Smooth muscle cell (in vitro differentiated cells): ENCODE results near the gene ALK. TPM values are rescaled to one million over a fixed set of nuclear protein-coding genes. Genes with fewer than 3 reads are reported as not detected.

Experiments used
- DNase-seq: peaks from one replicate; lab custom pipeline; 2025; ENCODE audit not compliant: unreplicated experiment; lab: John Stamatoyannopoulos, UW
- H2AFZ ChIP-seq: fragments of 200-600 bp; sonication (generic); 2 replicates; pipeline ENCODE4 v1.6.0; 2016; ENCODE audit warnings: antibody characterized with exemption, low read depth, mild to moderate bottlenecking
- H3F3A ChIP-seq: fragments of 200-600 bp; sonication (generic); 2 replicates; pipeline ENCODE4 v1.6.0; 2017; ENCODE audit warnings: antibody characterized with exemption, low read depth
- H3K27ac ChIP-seq: fragments of 200-600 bp; sonication (generic); 2 replicates; pipeline ENCODE4 v1.5.1; 2016; ENCODE audit warnings: low read depth, mild to moderate bottlenecking
- H3K27me3 ChIP-seq: fragments of 200-600 bp; sonication (generic); 2 replicates; pipeline ENCODE4 v1.6.1; 2016; ENCODE audit warnings: low read depth, mild to moderate bottlenecking
- H3K36me3 ChIP-seq: fragments of 200-600 bp; sonication (generic); 2 replicates; pipeline ENCODE4 v1.5.1; 2016; ENCODE audit warnings: low read depth
- H3K4me1 ChIP-seq: fragments of 200-600 bp; sonication (generic); 2 replicates; pipeline ENCODE4 v1.5.1; 2016; ENCODE audit warnings: low read depth
- H3K4me2 ChIP-seq: fragments of 200-600 bp; sonication (generic); 2 replicates; pipeline ENCODE4 v1.6.0; 2016; ENCODE audit warnings: mild to moderate bottlenecking
- H3K4me3 ChIP-seq: fragments of 200-600 bp; sonication (generic); 2 replicates; pipeline ENCODE4 v1.5.1; 2016; ENCODE audit warnings: mild to moderate bottlenecking
- H3K79me2 ChIP-seq: fragments of 200-600 bp; sonication (generic); 2 replicates; pipeline ENCODE4 v1.6.0; 2016; ENCODE audit warnings: low read depth, mild to moderate bottlenecking
- H3K9ac ChIP-seq: fragments of 200-600 bp; sonication (generic); 2 replicates; pipeline ENCODE4 v1.6.0; 2016; ENCODE audit warnings: low read depth
- H3K9me3 ChIP-seq: fragments of 200-600 bp; sonication (generic); replicated peaks from 2 replicates; pipeline ENCODE4 v1.5.1; 2016; ENCODE audit warnings: low read depth
- H4K20me1 ChIP-seq: fragments of 200-600 bp; sonication (generic); 2 replicates; pipeline ENCODE4 v1.6.0; 2016; ENCODE audit warnings: low read depth
- CTCF ChIP-seq: fragments of 200-600 bp; sonication (generic); IDR thresholded peaks from 2 replicates; pipeline ENCODE4 v1.5.1; 2017; ENCODE audit warnings: borderline replicate concordance, mild to moderate bottlenecking, antibody characterized with exemption; ENCODE audit not compliant: insufficient read depth, poor library complexity, severe bottlenecking
- WGBS: methylation state at CpG from one replicate; pipeline ENCODE4 v1.1.7; 2016; ENCODE audit warnings: low lambda C conversion rate; 5-methylcytosine and 5-hydroxymethylcytosine counted together
- polyA plus RNA-seq: library from polyadenylated mRNA; unstranded; fragments of >200 nt; fragmentation: Nextera tagmentation; extraction: Ambion mirVana; gene quantifications from 2 replicates; pipeline ENCODE4 v1.2.1, GENCODE V29; 2016
- total RNA-seq: library from RNA; depleted of rRNA; stranded (reverse); fragments of >200 nt; gene quantifications from 2 replicates; pipeline ENCODE4 v1.2.3, GENCODE V29; 2014

The ALK gene
- total and polyA plus RNA-seq, 2 experiments from 2014 or later = 0.13 to 0.19 TPM

DNA sequence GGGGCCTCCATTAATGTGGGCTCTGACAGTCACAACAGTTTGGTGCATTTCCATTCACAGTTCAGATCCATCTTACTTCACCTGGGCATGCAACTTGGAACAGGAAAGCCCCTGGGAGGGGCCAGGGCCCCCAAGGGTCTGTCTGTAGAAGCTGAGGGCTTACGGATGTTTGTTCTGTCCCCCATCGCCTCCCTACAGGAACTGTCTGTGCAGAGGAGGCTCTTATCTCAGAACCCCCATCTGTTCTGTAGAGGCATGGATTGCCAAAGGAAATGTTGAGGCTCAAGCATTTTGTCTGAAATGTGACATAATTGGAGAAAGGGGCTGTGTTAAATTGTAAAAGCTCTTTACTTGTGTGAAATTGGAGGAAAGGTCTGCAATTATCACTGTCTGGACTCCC lies 471.9 kb downstream of the ALK start:
- no peaks in the 10 kb centered on the region for H3K79me2 ChIP-seq
- DNase-seq = no peak
- WGBS = 93% methylated on average over 2 of the region's 2 CpGs
- H3K4me2 ChIP-seq = no peak overlapping the region
- no peak overlapping the region for H3K4me3 ChIP-seq
- H3K27ac ChIP-seq = no peak overlapping the region
- no peaks in the 10 kb centered on the region for H3K9me3 ChIP-seq
- TF ChIP-seq CTCF = no peak
- H3F3A ChIP-seq = no peaks in the 10 kb centered on the region
- no peaks in the 10 kb centered on the region for H4K20me1 ChIP-seq
- H3K4me1 ChIP-seq = no peaks in the 10 kb centered on the region
- no peak overlapping the region for H3K9ac ChIP-seq
- H3K36me3 ChIP-seq = no peaks in the 10 kb centered on the region
- no peaks in the 10 kb centered on the region for H3K27me3 ChIP-seq
- no peak overlapping the region for H2AFZ ChIP-seq

- Histone ChIP-seq H3K79me2 (no peaks in the 10 kb centered on the region), H3K36me3 (no peaks in the 10 kb centered on the region), H4K20me1 (no peaks in the 10 kb centered on the region), H3K27ac (no peak overlapping the region), H3K4me1 (no peaks in the 10 kb centered on the region), H3K9ac (no peak overlapping the region), H3K4me2 (no peak overlapping the region), H3K4me3 (no peak overlapping the region), H2AFZ (no peak overlapping the region), H3K27me3 (no peaks in the 10 kb centered on the region), H3K9me3 (no peaks in the 10 kb centered on the region), H3F3A (no peaks in the 10 kb centered on the region)
- DNase-seq = no peak
- no peak for TF ChIP-seq CTCF
- 61% methylated on average over 8 of the region's 8 CpGs for WGBS
These were observed 473.2 kb downstream of the ALK start for GRCh38 chr2:29448096-29448688.

DNA sequence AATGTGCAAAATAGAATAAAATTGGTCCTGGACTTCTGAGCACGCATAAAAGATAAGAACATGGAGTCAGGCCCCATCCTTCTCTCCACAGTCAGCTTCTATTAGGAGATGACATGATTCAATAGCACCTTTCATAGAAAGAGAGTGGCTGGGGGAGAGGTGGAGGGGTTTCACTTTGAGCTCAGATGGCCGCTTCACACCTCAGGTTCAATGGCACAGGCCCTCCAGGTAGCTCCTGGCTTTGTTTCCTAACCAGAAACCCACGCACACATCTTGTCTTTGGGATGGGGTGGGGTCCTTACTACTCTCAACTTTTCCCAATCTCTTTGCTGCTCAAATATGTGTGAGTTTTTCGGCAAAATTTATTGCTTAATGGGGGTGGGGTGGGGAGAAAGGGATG lies 473.9 kb downstream of the ALK start:
- H2AFZ ChIP-seq = no peak overlapping the region
- no peaks in the 10 kb centered on the region for H3K9me3 ChIP-seq
- DNase-seq = no peak
- H3K27ac ChIP-seq = no peak overlapping the region
- no peaks in the 10 kb centered on the region for H3K27me3 ChIP-seq
- H3K4me3 ChIP-seq = no peak overlapping the region
- TF ChIP-seq CTCF = no peak
- no peak overlapping the region for H3K4me2 ChIP-seq
- H3K9ac ChIP-seq = no peak overlapping the region
- no peaks in the 10 kb centered on the region for H3F3A ChIP-seq
- H3K4me1 ChIP-seq = no peaks in the 10 kb centered on the region
- H4K20me1 ChIP-seq = no peaks in the 10 kb centered on the region
- 89% methylated on average over 4 of the region's 4 CpGs for WGBS
- no peaks in the 10 kb centered on the region for H3K36me3 ChIP-seq
- H3K79me2 ChIP-seq = no peaks in the 10 kb centered on the region

DNA sequence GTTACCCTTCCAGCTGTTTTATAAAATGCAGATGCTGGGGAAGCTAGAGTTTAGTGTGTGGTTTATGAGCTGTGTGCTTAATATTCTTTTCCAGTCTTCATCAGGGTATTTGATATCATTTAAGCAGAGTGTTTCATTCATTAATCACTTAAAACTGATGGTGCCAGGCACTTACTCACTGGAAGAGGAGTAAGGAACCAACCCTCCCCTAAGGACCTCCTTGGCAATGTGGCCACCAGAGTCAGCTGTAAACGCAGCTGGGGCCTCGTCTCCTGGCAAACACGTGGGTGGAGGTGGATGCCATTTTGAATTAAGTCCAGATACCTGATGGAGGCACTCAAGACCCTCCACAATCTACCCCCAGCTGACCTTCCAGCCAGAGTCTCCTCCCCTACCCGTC lies 474.5 kb downstream of the ALK start:
- Histone ChIP-seq H3K36me3 (no peaks in the 10 kb centered on the region), H2AFZ (no peak overlapping the region), H3K27me3 (no peaks in the 10 kb centered on the region), H4K20me1 (no peaks in the 10 kb centered on the region), H3K9ac (no peak overlapping the region), H3F3A (no peaks in the 10 kb centered on the region), H3K4me1 (no peaks in the 10 kb centered on the region), H3K79me2 (no peaks in the 10 kb centered on the region), H3K9me3 (no peaks in the 10 kb centered on the region), H3K4me3 (no peak overlapping the region), H3K4me2 (no peak overlapping the region), H3K27ac (no peak overlapping the region)
- WGBS = 86% methylated on average over 4 of the region's 4 CpGs
- no peak for DNase-seq
- no peak for TF ChIP-seq CTCF
